Pons (tissue), 1 donor: ENCODE data around the gene SHD.
"Not testable (repeated sequence)": the region's sequence is repeated elsewhere in the genome, so short reads cannot be mapped to it uniquely, and the experiment has no call there.

Experiments
- DNase-seq: peaks from one replicate; pipeline ENCODE4 v3.0.0-alpha.2; 2016; ENCODE audit warnings: low spot score

Gene SHD

DNA sequence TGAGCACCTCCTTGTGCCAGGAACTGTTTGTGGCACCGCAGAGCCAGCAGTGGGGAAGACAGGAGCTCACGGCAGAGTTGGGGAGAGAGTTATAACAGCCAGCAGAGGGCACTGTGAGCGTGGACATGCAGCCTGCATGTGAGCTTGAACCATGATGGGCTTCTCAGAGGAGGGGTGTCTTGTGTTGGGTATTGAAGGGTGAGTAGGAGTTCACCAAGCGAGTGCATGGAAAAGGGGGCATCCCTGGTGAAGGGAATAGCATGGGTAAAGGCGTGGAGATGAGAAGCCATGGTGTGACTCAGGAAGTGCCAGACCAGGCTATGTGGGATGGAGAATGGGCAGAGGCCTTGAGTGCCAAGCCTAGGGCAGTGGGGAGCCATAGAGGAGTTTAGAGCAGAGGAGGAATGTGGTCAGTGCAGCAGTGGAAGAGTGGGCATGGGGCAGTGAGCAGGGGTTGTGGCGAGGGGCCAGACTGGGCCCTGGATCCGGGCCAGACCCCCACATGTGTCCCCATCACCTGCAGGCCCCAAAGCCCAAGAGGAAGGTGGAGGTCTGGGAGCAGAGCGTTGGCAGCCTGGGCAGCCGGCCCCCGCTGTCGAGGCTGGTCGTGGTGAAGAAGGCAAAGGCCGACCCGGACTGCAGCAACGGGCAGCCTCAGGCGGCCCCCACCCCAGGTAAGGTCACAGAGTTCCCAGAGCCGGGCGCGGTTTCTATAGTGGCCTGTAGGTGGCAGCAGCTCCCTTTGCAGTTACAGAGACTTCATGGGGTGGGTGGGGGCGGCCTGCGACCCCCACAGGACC is 11.8 kb upstream of the SHD start:
- no peak for DNase-seq

DNA sequence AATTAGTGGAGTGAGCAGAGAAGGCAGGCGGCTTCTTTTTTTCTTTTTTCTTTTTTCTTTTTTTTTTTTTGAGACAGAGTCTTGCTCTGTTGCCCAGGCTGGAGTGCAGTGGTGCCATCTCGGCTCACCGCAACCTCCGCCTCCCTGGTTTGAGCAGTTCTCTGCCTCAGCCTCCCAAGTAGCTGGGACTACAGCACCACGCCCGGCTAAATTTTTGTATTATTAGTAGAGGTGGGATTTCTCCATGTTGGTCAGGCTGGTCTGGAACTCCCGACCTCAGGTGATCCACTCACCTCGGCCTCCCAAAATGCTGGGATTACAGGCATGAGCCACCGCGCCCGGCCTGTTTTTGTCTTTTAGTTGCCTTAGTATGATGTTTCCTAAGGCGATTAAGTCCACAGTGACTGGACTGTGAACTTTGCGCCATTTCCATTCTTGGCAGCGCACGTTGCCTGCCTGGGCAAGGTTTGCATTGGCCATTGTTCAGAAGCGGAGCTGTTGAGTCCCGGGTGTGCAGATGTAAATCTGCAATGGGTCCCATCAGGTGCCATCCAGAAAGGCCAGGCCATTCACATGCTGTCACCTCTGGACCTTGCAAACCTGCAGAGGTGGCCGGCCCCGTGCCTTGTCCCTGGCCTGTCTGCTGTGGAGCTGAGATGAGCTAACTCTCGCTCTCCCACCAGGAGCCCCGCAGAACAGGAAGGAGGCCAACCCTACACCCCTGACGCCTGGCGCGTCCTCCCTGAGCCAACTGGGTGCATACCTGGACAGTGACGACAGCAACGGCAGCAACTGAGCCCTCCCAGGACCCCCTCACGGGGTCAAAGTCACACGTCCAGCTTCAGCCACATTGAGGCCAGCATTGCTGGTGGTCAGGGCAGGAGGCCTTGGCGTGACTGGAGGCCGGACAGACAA is 10.9 kb upstream of the SHD start:
- no peak for DNase-seq

DNA sequence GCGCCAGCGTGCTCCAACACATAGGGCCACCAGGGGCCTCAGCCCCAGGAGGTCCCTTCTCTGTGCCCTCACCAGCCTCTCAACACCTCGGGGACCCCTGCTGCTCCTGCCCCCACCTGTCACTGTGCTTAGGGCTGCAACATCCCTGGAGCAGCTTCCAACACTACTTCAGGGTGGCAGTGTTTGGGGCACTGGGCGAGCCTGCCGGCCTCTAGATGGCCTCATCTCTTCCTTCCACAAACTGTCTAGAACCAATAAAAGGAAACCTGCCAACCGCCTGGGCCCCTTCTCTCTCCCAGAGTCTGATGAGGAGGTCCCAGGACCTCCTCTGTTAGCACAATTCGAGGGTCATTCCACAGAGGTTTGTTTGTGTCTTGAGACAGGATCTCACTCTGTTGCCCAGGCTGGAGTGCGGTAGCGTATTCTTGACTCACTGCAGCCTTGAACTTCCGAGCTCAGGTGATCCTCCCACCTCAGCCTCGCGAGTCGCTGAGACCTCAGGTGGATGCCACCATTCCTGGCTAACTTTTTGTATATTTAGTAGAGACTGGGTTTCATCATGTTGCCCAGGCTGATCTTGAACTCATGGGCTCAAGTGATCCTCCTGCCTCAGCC is 10.1 kb upstream of the SHD start:
- DNase-seq = no peak

DNA sequence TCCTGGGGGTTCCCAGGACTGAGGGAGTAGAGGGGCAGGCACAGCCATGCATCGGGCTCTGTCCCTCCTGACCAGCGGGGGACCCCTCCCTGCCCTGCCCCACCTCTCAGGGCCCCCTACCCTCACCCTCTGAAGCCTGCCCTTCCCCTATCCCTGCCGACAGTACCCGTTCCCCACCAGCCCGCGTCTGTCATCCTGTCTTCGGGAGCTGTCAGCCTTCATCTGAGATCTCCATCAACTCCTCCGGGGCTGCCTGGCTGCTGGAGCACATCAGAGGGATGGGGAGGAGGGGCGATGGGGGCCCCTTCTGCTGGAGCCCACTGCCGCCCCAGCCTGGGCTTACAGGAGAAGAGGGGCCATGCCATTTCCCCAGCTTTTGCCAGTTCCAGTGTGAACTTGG is 6.2 kb upstream of the SHD start:
- no peak for DNase-seq

DNA sequence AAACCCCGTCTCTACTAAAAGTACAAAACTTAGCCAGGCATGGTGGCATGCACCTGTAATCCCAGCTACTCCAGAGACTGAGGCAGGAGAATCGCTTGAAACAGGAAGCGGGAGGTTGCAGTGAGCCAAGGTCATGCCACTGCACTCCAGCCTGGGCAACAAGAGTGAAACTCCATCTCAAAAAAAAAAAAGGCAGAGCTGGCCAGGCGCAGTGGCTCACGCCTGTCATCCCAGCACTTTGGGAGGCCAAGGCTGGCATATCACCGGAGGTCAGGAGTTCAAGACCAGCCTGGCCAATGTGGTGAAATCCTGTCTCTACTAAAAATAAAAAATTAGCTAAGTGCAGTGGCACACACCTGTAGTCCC is 4.8 kb upstream of the SHD start:
- not testable (repeated sequence) for DNase-seq

DNA sequence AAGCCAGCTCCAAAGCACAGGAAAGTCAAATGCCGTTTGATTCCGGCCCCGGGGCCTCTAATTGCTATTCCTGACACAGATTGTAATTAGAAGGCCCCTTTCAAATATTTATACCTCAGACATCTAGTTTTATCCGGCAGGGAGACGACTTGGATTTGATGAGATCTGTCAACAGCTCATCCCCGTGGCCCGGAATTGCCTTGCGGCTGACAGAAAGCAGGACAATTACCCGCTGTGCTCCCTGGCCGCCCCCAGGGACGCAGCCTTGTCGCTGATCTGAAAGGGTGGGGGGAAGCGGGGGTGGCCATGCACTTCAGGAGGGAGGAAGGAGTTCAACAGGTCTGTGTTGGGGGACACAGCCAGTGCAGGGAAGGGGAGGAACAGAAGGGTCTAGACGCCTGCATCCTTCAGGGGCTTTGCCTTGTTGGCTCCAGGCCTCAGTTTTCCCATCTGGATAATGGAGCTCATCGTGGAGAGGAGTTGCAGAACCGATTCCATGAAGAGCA is 1.8 kb upstream of the SHD start:
- no peak for DNase-seq

DNA sequence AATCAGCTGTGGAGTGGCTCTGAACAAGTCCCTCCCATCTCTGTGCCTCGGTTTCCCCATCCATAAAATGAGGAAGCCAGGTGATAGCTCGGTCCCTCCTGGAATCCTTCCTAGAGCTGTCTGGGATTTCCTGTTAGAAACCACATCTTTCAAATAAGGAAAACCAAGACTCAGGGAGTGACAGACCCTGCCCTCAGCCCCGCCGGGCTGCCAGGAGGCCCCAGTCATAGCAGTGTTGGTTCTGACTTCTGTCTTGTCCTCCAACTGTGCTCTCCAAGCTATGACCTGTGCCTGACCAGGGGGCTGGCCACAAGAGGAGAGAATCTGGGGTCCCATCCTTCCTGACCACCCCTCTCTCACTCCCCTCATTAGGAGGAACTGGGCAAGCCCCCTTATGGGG is 1.1 kb upstream of the SHD start:
- DNase-seq = no peak

DNA sequence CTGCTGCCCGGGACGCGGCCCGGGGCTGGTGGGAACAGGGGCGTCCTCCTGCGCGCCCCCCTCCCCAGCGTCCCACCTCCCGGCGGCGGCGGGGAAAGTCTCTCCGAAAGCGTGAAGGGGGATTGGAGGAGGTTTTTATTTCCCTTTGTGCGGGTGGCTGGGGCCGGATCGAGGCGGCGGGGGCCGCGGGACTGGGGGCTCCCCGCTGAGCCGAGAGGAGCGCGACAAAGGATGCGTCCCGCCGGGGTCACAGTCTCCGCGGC is 132 bp downstream of the SHD start:
- no peak for DNase-seq

DNA sequence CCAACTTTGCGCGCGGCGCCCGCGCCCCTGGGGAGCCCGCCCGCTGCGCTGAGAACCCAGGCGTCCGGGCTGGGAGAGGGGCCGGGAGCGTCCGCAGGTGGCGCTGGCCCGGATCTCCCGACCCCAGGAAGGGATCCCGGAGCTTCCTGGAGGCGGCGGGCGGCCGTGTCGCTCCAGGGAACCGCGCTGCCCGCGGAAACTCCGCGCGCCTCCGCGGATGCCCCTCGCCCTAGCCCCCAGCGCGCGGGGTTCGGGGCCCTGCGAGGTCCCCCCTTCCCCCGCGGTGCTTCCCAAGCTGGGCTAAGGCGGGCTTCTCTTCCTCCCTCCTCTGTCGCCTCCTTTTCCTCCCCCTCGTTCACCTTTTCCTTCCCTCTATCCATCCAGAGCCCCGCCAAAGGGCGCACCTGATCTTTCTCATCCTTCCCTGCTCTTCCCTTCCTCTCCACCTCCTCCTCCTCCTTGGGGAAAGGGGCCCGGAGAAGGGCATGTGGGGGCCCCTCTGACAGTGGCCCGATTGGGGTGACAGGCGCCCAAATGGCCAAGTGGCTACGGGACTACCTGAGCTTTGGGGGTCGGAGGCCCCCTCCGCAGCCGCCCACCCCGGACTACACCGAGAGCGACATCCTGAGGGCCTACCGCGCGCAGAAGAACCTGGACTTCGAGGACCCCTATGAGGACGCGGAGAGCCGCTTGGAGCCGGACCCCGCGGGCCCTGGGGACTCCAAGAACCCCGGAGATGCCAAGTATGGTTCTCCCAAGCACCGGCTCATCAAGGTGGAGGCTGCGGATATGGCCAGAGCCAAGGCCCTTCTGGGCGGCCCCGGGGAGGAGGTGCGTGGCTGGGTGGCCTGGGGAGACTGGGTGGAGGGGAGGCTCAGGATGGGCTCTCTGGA is 710 bp downstream of the SHD start:
- no peak for DNase-seq

DNA sequence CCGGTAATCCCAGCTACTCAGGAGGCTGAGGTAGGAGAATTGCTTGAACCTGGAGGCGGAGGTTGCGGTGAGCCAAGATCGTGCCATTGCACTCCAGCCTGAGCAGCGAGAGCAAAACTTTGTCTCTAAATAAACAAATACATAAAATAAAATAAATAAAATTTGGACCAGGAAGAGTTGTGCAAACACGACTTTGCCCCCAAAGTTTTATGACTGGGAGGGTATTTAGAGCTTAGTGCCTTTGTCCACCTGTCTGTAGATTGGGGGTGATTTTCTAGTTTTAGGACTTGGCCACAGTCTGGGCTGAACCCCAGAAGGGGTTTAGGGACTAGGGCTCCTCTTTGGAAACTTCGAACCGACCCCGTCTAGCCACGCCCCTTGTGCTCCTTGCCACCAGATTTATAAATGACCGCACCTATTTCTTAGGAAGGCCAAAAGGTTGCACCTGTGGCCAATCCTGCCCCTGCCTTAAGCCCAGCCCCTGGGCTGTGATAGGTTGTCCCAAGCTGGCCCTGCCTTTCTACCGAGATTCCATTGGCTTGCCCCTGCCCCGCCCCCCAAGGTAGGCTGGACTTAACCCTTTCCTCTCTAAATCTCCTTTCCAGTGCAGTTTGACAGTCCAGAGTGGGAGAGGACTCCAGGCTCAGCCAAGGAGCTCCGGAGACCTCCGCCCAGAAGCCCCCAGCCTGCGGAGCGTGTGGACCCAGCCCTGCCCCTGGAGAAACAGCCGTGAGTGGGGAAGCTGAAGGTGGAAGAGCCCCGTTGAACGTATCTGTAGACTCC is 5.3 kb downstream of the SHD start:
- DNase-seq = no peak

DNA sequence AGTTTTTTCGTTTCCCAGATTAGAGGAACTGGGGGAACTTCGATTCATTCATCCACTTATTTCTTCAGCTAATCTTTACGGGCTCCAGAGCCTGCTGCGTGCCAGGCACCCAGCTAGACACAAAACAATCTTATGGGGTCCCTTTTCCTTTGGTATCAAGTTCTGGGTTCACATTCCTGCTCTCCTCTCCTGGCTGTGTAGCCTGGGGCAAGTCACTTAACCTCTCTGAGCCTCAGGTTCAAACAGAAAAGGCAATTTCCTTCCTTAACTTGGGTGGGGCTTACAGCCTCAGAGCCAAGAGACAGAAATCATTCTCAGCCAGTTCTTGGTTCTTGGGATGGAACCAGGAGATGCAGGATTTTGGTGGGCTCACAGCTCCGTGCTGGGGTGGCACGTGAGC is 5.9 kb downstream of the SHD start:
- no peak for DNase-seq

DNA sequence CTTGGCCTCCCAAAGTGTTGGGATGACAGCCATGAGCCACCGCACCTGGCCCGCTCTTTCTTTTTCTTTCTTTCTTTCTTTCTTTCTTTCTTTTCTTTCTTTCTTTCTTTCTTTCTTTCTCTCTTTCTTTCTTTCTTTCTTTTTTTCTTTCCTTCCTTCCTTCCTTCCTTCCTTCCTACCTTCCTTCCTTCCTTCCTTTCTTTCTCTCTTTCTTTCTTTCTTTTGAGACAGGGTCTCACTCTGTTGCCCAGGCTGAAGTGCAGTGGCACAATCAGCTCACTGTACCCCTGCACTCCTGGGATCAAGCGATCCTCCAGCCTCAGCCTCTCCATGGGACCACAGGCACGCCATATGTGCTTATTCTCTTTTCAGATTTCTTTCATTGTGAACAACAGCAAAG is 7.1 kb downstream of the SHD start:
- not testable (repeated sequence) for DNase-seq

DNA sequence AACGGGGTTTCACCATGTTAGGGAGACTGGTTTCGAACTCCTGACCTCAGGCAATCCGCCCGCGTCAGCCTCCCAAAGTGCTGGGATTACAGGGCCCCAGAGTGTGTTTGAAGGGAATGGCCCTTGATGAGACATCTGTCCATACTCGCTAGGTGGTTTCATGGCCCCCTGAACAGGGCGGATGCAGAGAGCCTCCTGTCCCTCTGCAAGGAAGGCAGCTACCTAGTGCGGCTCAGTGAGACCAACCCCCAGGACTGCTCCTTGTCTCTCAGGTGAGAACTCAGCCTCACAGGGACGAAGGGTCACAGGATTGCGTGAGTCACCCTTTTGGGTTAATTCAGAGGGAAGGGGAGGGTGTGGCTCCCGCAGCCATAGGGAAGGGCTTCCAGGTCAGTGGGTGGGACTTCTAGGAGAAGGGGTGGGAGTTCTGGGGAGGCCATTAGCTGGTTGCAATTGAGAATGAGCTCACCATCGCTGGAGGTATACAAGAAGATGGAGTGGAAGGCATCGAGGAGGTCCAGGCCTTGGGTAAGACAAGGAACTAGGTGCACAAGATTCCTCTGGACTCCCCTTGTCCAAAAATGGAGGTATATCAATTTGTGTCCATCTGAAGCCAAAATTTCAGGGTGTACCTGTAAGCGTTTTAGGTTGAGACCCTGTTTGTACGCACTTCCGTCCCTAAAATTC is 9.2 kb downstream of the SHD start:
- DNase-seq = no peak

DNA sequence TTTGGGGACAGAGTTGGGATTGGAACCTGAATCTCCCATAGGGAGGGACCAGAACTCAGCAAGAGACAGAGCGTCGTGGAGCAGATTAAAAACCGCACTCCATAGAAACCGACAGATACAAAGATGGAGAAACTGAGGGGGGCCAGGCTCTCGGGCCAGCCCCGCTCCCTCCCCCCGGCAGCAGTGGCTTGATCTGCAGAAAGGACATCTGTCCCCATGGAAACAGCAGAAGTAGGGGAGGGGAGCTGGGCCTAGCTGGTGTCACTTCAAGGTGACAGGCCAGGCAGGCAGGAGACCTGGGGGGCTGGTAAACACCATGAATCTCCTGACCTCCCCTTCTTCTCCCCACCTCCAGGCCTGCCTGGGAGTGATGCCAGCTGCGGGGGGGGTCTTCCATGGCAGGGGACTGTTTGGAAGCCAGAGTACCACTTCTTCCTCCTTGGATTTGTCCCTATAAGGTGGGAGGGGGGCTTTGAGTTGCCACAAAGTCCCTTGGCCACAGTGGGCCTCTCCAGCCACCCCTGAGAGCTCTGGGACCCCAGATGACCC is 12.2 kb downstream of the SHD start:
- no peak for DNase-seq

DNA sequence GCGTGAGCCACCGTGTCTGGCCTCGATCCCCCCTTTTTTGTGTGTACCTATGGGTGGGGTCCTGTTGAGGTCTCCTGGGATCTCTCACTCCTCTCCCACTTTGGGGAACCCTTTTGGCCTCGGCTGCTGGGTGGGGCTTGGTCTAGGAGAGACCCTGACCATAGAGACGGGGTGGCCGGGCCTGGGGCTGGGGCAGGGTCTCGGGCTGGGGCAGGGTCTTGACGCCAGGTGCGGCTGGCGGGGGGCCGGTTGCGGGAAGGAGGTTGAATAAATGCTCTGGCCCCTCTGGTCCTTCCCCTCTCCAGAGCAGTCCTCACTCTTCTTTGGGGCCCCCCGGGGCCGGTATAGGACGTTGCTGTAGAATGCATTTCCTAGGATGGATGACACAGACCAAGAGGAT is 13.4 kb downstream of the SHD start:
- no peak for DNase-seq

DNA sequence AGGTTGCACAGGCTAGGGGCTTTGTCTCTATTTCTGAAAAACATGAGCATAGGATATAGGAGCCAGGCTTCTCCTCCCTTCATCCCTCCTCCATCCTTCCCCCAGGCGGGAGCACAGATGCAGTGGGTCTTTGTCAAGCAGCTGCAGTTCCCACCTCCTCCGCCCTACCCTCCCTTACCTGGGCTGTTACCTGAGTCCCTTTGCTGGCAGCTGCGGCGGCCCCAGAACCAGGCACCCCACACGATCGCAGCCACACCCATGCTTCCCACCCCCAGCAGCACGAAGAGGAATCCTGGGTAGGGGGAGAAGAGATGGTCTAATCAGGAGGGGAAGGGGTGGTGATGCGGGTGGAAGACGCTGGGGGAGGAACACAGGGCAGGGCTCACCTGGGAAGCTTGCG is 15.3 kb downstream of the SHD start:
- DNase-seq = no peak

DNA sequence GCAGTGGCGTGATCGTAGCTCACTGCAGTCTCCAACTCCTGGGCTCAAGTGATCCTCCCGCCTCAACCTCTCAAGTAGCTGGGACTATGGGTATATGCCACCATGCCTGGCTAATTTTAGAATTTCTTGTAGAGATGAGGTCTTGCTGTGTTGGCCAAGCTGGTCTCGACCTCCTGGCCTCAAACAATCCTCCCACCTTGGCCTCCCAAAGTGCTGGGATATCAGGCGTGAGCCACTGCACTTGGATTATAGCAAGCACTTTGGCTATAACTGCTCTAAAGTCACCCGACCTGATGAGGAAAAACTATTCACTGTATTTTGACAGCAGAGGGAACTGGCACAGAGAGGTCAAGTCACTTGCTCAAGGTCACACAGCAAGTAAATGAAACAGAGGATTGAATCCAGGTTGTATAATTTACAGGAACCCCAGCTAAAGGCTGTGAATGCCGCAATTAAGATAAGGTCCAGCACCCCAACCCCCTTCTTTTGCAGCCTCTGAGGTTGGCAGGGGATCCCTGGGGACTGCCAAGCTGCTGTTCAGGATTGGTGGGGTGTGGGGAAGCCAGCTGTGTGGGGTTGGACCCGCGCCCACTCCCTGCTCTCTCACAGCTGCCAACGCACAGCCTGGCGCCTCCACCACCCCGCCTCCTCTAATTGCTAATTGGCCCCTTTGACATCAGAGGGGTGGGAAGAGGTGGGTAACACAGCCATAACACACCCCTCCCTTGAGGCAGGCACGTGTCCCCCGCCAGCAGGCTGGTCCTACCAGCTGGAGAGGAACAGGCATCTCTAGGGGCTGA is 17.1 kb downstream of the SHD start:
- DNase-seq = peak; percentile 25

DNA sequence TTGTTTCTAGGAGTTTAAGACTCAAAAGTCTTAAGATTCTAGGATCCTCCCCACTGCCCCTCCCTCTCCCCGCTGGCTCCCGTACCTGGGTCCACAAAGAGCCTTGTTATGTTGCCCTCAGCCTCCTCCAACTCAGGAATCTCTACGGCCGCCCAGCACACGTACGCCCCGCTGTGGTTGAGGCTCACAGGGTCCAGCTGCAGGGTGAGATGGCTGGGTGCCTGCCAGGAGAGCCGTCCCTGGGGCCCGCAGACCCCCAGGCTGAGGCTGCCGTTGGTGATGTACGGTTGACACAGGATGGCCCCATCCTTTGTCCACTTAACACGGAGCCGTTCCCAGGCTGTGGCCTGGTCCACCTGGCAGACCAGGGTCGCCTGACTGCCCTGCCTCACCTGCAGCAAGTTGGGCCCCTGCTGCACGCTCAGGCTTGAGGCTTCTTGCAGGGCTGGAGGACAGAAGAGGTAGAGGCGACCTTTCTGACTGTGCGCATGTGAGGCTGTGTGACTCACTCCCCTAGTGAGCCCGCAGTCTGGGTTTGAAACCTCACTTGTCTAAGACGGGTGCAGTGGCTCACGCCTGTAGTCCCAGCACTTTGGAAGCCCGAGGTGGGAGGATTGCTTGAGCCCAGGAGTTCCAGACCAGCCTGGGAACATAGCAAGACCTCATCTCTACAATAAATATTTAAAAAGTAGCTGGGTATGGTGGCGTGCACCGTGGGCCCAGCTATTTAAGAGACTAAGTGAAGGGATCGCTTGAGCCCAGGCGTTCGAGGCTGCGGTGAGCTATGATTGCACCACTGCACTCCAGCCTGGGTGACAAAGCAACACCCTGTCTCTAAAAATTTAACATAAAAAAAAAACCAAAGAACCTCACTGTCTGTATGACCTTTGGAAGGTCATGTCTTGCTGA is 19.1 kb downstream of the SHD start:
- DNase-seq = no peak
